SU-DHL-6 (cell line): ENCODE data around the gene SMIM43.

Source experiments
- H2AFZ ChIP-seq: fragments of 200-600 bp; sonication (generic); 2 replicates; pipeline ENCODE4 v1.6.1; 2014; ENCODE audit warnings: low read depth, mild to moderate bottlenecking, moderate library complexity, mixed read lengths, antibody characterized with exemption, low read length; ENCODE audit not compliant: severe bottlenecking
- H3F3A ChIP-seq: fragments of 200-600 bp; shearing (Covaris generic); 2 replicates; pipeline ENCODE4 v1.6.0; 2016; ENCODE audit warnings: antibody characterized with exemption, mild to moderate bottlenecking; ENCODE audit not compliant: insufficient read depth
- H3K27ac ChIP-seq: fragments of 200-600 bp; sonication (generic); 2 replicates; pipeline ENCODE4 v1.5.1; 2016; ENCODE audit warnings: low read depth, mild to moderate bottlenecking, low read length, moderate library complexity, mixed read lengths
- H3K27me3 ChIP-seq: fragments of 200-600 bp; sonication (generic), shearing (Covaris generic); 2 replicates; pipeline ENCODE4 v1.6.0; 2014; ENCODE audit warnings: mild to moderate bottlenecking, low read length
- H3K36me3 ChIP-seq: fragments of 200-600 bp; sonication (generic); 2 replicates; pipeline ENCODE4 v1.6.1; 2014; ENCODE audit warnings: mild to moderate bottlenecking, low read length, mixed read lengths
- H3K4me2 ChIP-seq: fragments of 300-600, 200-600 bp; shearing (Covaris generic), sonication (generic); 2 replicates; pipeline ENCODE4 v1.6.0; 2014; ENCODE audit warnings: low read length, low read depth, mild to moderate bottlenecking; ENCODE audit not compliant: poor library complexity, severe bottlenecking
- H3K4me3 ChIP-seq: fragments of 200-600 bp; sonication (generic); 2 replicates; pipeline ENCODE4 v1.5.1; 2014; ENCODE audit warnings: antibody characterized with exemption, low read length, mild to moderate bottlenecking, mixed read lengths; ENCODE audit not compliant: insufficient read depth, poor library complexity, severe bottlenecking
- H3K79me2 ChIP-seq: fragments of 200-600 bp; sonication (generic); 2 replicates; pipeline ENCODE4 v1.6.1; 2014; ENCODE audit warnings: mild to moderate bottlenecking, low read length, moderate library complexity; ENCODE audit not compliant: insufficient read depth
- H3K9ac ChIP-seq: fragments of 200-600 bp; sonication (generic); 2 replicates; pipeline ENCODE4 v1.7.0; 2014; ENCODE audit warnings: mild to moderate bottlenecking, low read length
- H3K9me2 ChIP-seq: fragments of 200-600 bp; sonication (generic); replicated peaks from 2 replicates; pipeline ENCODE4 v1.6.1; 2014; ENCODE audit warnings: low read length; ENCODE audit not compliant: insufficient read depth
- H3K9me3 ChIP-seq: fragments of 200-600 bp; sonication (generic); 2 replicates; pipeline ENCODE4 v1.6.1; 2014; ENCODE audit warnings: low read length, mixed read lengths; ENCODE audit not compliant: insufficient read depth
- H4K20me1 ChIP-seq: fragments of 200-600 bp; sonication (generic); 2 replicates; pipeline ENCODE4 v1.6.1; 2014; ENCODE audit warnings: low read depth, mild to moderate bottlenecking, antibody characterized with exemption, low read length, moderate library complexity, mixed read lengths
- CTCF ChIP-seq: fragments of 200-600 bp; sonication (generic); IDR thresholded peaks from one replicate; pipeline ENCODE4 v1.5.1; 2017; ENCODE audit warnings: antibody characterized with exemption, mild to moderate bottlenecking, low read length, moderate library complexity; ENCODE audit not compliant: insufficient read depth, poor library complexity, severe bottlenecking
- EZH2phosphoT487 ChIP-seq: fragments of 200-600 bp; sonication (generic), shearing (Covaris generic); conservative IDR thresholded peaks from 2 replicates; pipeline ENCODE4 v1.6.1; 2018; ENCODE audit warnings: mild to moderate bottlenecking, antibody characterized with exemption, low read length, moderate library complexity, mixed read lengths

The SMIM43 gene

GRCh38 chr4:121764702-121765367, at the start of gene SMIM43:
SMIM43 (minus strand) TSS chr4:121765164; CDS start chr4:121765105, 59 bp downstream.
- Histone ChIP-seq H3K79me2 (no peaks in the 10 kb centered on the region), H3K27ac (no peak within 1 kb of the TSS), H3K9me3 (no peaks in the 10 kb centered on the region), H3K4me3 (no peak within 1 kb of the TSS), H3K9ac (no peak within 1 kb of the TSS), H4K20me1 (no peaks in the 10 kb centered on the region), H3K27me3 (no peaks in the 10 kb centered on the region), H3K36me3 (no peaks in the 10 kb centered on the region), H3K9me2 (no peaks in the 10 kb centered on the region), H2AFZ (no peak within 1 kb of the TSS), H3K4me2 (no peak within 1 kb of the TSS), H3F3A (no peaks in the 10 kb centered on the region)
- TF ChIP-seq EZH2phosphoT487: no peak
- no peak for TF ChIP-seq CTCF

- Histone ChIP-seq H4K20me1 (0 out of 2 replicates have a peak, but pooled peaks cover 4% of the 10 kb centered on the region), H3F3A (peaks cover 73% of the 10 kb centered on the region), H3K79me2 (0 out of 2 replicates have a peak, but pooled peaks cover 10% of the 10 kb centered on the region), H3K4me2 (no peak overlapping the region), H3K9ac (no peak overlapping the region), H3K27ac (no peak overlapping the region), H2AFZ (no peak overlapping the region), H3K4me3 (no peak overlapping the region), H3K9me2 (no peaks in the 10 kb centered on the region), H3K27me3 (no peaks in the 10 kb centered on the region), H3K9me3 (no peaks in the 10 kb centered on the region), H3K36me3 (peaks cover 33% of the 10 kb centered on the region; the same call in 1 of the 2 replicates)
- TF ChIP-seq EZH2phosphoT487 (no peak), CTCF (no peak)
These were observed 49.8 kb upstream of the SMIM43 start for GRCh38 chr4:121814756-121815155.

- TF ChIP-seq CTCF: no peak
- no peak for TF ChIP-seq EZH2phosphoT487
- H4K20me1 ChIP-seq: no peaks in the 10 kb centered on the region
- no peaks in the 10 kb centered on the region for H3K79me2 ChIP-seq
- H3K27ac ChIP-seq: no peak overlapping the region
- H3K4me2 ChIP-seq: no peak overlapping the region
- H3K27me3 ChIP-seq: no peaks in the 10 kb centered on the region
- peaks cover 39% of the 10 kb centered on the region for H3F3A ChIP-seq
- H3K36me3 ChIP-seq: 0 out of 2 replicates have a peak, but pooled peaks cover 9% of the 10 kb centered on the region
- H3K9me3 ChIP-seq: no peaks in the 10 kb centered on the region
- H3K9ac ChIP-seq: no peak overlapping the region
- H2AFZ ChIP-seq: no peak overlapping the region
- H3K9me2 ChIP-seq: no peaks in the 10 kb centered on the region
- no peak overlapping the region for H3K4me3 ChIP-seq
These were observed 46.2 kb upstream of the SMIM43 start for GRCh38 chr4:121811122-121811521.
